K562 (cell line): ENCODE measurements around the gene FERMT3. TPM values are rescaled to one million over a fixed set of nuclear protein-coding genes. Genes with fewer than 3 reads are reported as not detected.
A peak's percentile ranks its signal among the peaks of the same experiment; 100 is the strongest.

Source experiments
- AFF4 ChIP-seq: sonication (generic); formaldehyde crosslinking; IDR thresholded peaks from 2 replicates; pipeline ENCODE4 v1.8.0; 2023; ENCODE audit warnings: mild to moderate bottlenecking, missing genetic modification reagents
- BMI1 ChIP-seq: fragments of 150-350 bp; IDR thresholded peaks from 2 replicates; pipeline ENCODE4 v1.6.1; 2014; ENCODE audit warnings: low read length
- CBX8 ChIP-seq: fragments of 200-600 bp; sonication (generic); IDR thresholded peaks from 2 replicates; pipeline ENCODE4 v1.6.1; 2012; ENCODE audit warnings: borderline replicate concordance, mixed run types, low read depth, mild to moderate bottlenecking, moderate library complexity, mixed read lengths, low read length, control low read depth, inconsistent platforms; ENCODE audit not compliant: poor library complexity, severe bottlenecking; ENCODE audit errors: extremely low read depth
- CLOCK ChIP-seq: fragments of 250-450 bp; sonication (Bioruptor Pico); IDR thresholded peaks from 2 replicates; pipeline ENCODE4 v1.4.0; 2020; ENCODE audit warnings: mild to moderate bottlenecking, moderate library complexity, borderline replicate concordance
- EP300 ChIP-seq: IDR thresholded peaks from 2 replicates; pipeline ENCODE4 v1.6.1; 2012; ENCODE audit warnings: low read length, improper control_type of control experiment
- HDAC3 ChIP-seq: fragments of 450-650 bp; IDR thresholded peaks from 2 replicates; pipeline ENCODE4 v1.6.1; 2018; ENCODE audit warnings: borderline replicate concordance, mild to moderate bottlenecking, moderate library complexity; ENCODE audit not compliant: partially characterized antibody
- HNRNPUL1 ChIP-seq: fragments of 200-400 bp; formaldehyde crosslinking; IDR thresholded peaks from 2 replicates; pipeline ENCODE4 v1.6.1; 2017; ENCODE audit warnings: low read length
- JUN ChIP-seq, 2 experiments: sonication (generic) in 1 of 2; formaldehyde crosslinking in 1 of 2; IDR thresholded peaks; 2 replicates each; pipeline versions ENCODE4 v1.6.1 to v1.8.0; 2012 to 2022; ENCODE audit warnings: borderline replicate concordance in 2 of 2, mild to moderate bottlenecking in 2 of 2, improper control_type of control experiment in 1 of 2, low read depth in 1 of 2, low read length in 1 of 2, missing genetic modification reagents in 1 of 2
- LEF1 ChIP-seq: fragments of 450-650 bp; IDR thresholded peaks from 2 replicates; pipeline ENCODE4 v1.6.1; 2016; ENCODE audit warnings: mild to moderate bottlenecking
- NCOA4 ChIP-seq: fragments of 450-650 bp; IDR thresholded peaks from 2 replicates; pipeline ENCODE4 v1.6.1; 2018; ENCODE audit warnings: mild to moderate bottlenecking; ENCODE audit not compliant: partially characterized antibody
- NFYB ChIP-seq: IDR thresholded peaks from 2 replicates; pipeline ENCODE4 v1.6.1; 2011; ENCODE audit warnings: mild to moderate bottlenecking, moderate library complexity; ENCODE audit not compliant: insufficient read length; ENCODE audit errors: extremely low read depth
- PTTG1 ChIP-seq: fragments of 450-650 bp; IDR thresholded peaks from 2 replicates; pipeline ENCODE4 v1.6.1; 2016; ENCODE audit warnings: low read depth, mild to moderate bottlenecking, missing genetic modification characterization, missing compliant biosample characterization
- RHOXF2B ChIP-seq: fragments of 250-450 bp; sonication (Bioruptor Pico); conservative IDR thresholded peaks from 2 replicates; pipeline ENCODE4 v1.5.1; 2021
- RUNX1 ChIP-seq: sonication (generic); IDR thresholded peaks from 2 replicates; pipeline ENCODE4 v1.6.1; 2016; ENCODE audit warnings: antibody characterized with exemption, low read depth
- TCF3 ChIP-seq: sonication (generic); formaldehyde crosslinking; IDR thresholded peaks from 2 replicates; pipeline ENCODE4 v1.4.0; 2020; ENCODE audit warnings: mild to moderate bottlenecking, missing genetic modification reagents
- ZFX ChIP-seq: sonication (generic); formaldehyde crosslinking; IDR thresholded peaks from 2 replicates; pipeline ENCODE4 v1.8.0; 2022; ENCODE audit warnings: mild to moderate bottlenecking, missing genetic modification reagents, moderate library complexity
- ZNF197 ChIP-seq: fragments of 200-800 bp; sonication (Bioruptor generic); IDR thresholded peaks from 2 replicates; pipeline ENCODE4 v1.6.1; 2016; ENCODE audit warnings: low read depth, missing genetic modification characterization, missing compliant biosample characterization
- ZNF280A ChIP-seq: fragments of 450-650 bp; IDR thresholded peaks from 2 replicates; pipeline ENCODE4 v1.6.1; 2018; ENCODE audit warnings: mild to moderate bottlenecking, low read depth; ENCODE audit not compliant: partially characterized antibody
- ZNF431 ChIP-seq: sonication (generic); formaldehyde crosslinking; IDR thresholded peaks from 2 replicates; pipeline ENCODE4 v1.8.0; 2022; ENCODE audit warnings: mild to moderate bottlenecking, missing genetic modification reagents
- polyA plus RNA-seq, 8 experiments: library from polyadenylated mRNA; depleted of rRNA in 4 of 8; stranded (reverse) in 5 of 8; unstranded in 3 of 8; fragments of >200 nt; fragmentation: Nextera tagmentation in 2 of 8; fragmentation: Illumina TruSeq in 1 of 8; extraction: Ambion mirVana in 2 of 8; extraction: Trizol in 1 of 8; gene quantifications; 2 replicates each; pipeline versions ENCODE4 v1.2.1 to v1.2.3, GENCODE V29; 2011 to 2014; ENCODE audit warnings: inconsistent platforms in 1 of 8, missing spikeins in 1 of 8
- total RNA-seq, 7 experiments: library from RNA; depleted of rRNA in 6 of 7; stranded (reverse); fragments of >200 nt in 6 of 7; fragmentation: Illumina TruSeq in 2 of 7; extraction: Trizol in 2 of 7; gene quantifications; 2 replicates each; pipeline versions ENCODE4 v1.2.1 to v1.2.3, GENCODE V29; 2011 to 2021; ENCODE audit warnings: low replicate concordance in 1 of 7

The FERMT3 gene
- total and polyA plus RNA-seq, 9 of the 15 experiments (the other 6 are each of a cell fraction or from before 2014, with no cell fraction given): 3.2 to 275 (median 79.7) TPM

- TF ChIP-seq ZNF280A (no peak), ZNF431 (CRISPR knock-in tag) (no peak), BMI1 (no peak), CLOCK (CRISPR knock-in tag) (no peak), AFF4 (CRISPR knock-in tag) (no peak; the same call in 1 of the 2 replicates), NCOA4 (no peak), LEF1 (0 out of 2 replicates have a peak, but pooled peaks have one; percentile 56), JUN (IDR thresholded peaks at IDR 0.05; ENCODE audit: borderline replicate concordance, low read depth, low read length) (peak; percentile 60; the same call in 1 of the 2 replicates), JUN (CRISPR knock-in tag; IDR thresholded peaks at IDR 0.05; ENCODE audit: borderline replicate concordance) (no peak; the same call in 1 of the 2 replicates), HNRNPUL1 (no peak), CBX8 (no peak), ZFX (CRISPR knock-in tag) (no peak), HDAC3 (no peak), RHOXF2B (CRISPR knock-in tag) (no peak), RUNX1 (no peak), EP300 (no peak), PTTG1 (no peak), ZNF197 (CRISPR knock-in tag) (no peak), TCF3 (CRISPR knock-in tag) (no peak), NFYB (no peak)
Observed at GRCh38 chr11:64245797-64246620, 39.5 kb downstream of the FERMT3 start (continued).
